Measurements from ENCODE around the gene CLMN. TPM values are rescaled to one million over a fixed set of nuclear protein-coding genes. Genes with fewer than 3 reads are reported as not detected.

The CLMN gene
- total and polyA plus RNA-seq, 9 of the 15 experiments (the other 6 are each of a cell fraction or from before 2014, with no cell fraction given), result 0.01 to 0.18 (median 0.07) TPM; not detected in 4

DNA sequence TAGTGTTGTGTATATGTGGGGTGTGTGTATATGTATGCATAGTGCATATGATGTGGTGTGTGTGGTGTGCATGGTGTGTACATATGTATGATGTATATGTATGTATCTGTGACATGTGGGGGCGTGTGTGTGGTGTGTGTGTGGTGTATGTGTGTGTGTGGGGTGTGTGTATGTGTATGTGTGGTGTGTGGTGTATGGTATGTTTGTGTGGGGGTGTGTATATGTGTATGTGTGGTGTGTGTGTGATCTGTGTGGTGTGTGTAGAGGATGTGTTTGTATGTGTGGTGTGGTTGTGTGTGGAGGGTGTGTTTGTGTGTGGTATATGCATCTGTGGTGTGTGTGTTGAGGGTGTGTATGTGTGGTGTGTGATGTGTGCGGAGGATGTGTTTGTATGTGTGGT, 61.6 kb downstream of the CLMN start:
- no peak for TF ChIP-seq MECOM (CRISPR knock-in tag; IDR thresholded peaks at IDR 0.05)
- no peak for TF ChIP-seq DNMT1 (IDR thresholded peaks at IDR 0.05)
- TF ChIP-seq JUNB (CRISPR knock-in tag; conservative IDR thresholded peaks at IDR 0.05), result no peak
- TF ChIP-seq ZNF644 (tag; IDR thresholded peaks at IDR 0.05; ENCODE audit: low read depth), result no peak
- no peak for TF ChIP-seq ZNF3 (CRISPR knock-in tag; IDR thresholded peaks at IDR 0.05)
- no peak for TF ChIP-seq NR2F6 (CRISPR knock-in tag; IDR thresholded peaks at IDR 0.05)
- no peak for TF ChIP-seq PHF20 (IDR thresholded peaks at IDR 0.05; ENCODE audit: partially characterized antibody)
- no peak for TF ChIP-seq HNRNPLL (IDR thresholded peaks at IDR 0.05; ENCODE audit: low read depth, low read length, poor library complexity, severe bottlenecking)
- TF ChIP-seq ZSCAN29 (IDR thresholded peaks at IDR 0.05), result no peak
- no peak for TF ChIP-seq MNT (conservative IDR thresholded peaks at IDR 0.05)
- no peak for TF ChIP-seq MTA3 (IDR thresholded peaks at IDR 0.05; ENCODE audit: borderline replicate concordance)
- no peak for TF ChIP-seq AFF4 (CRISPR knock-in tag; IDR thresholded peaks at IDR 0.05)
- TF ChIP-seq ZNF57 (CRISPR knock-in tag; IDR thresholded peaks at IDR 0.05), result no peak
- TF ChIP-seq, protein P1, sequence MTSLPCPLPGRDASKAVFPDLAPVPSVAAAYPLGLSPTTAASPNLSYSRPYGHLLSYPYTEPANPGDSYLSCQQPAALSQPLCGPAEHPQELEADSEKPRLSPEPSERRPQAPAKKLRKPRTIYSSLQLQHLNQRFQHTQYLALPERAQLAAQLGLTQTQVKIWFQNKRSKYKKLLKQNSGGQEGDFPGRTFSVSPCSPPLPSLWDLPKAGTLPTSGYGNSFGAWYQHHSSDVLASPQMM (CRISPR knock-in tag; IDR thresholded peaks at IDR 0.05), result no peak
- no peak for TF ChIP-seq TAF7 (tag; IDR thresholded peaks at IDR 0.05)
- TF ChIP-seq CCNT2 (IDR thresholded peaks at IDR 0.05; ENCODE audit: borderline replicate concordance, extremely low read depth, insufficient read length, low read depth, low read length), result no peak
- Histone ChIP-seq H3K36me3 (ENCODE audit: control insufficient read depth, insufficient read depth, low read length) (no peaks in the 10 kb centered on the region), H3K4me2 (ENCODE audit: insufficient read depth, low read length) (no peak overlapping the region), H3K27ac (ENCODE audit: extremely low read depth, low read depth, low read length) (no peak overlapping the region), H4K20me1 (replicated peaks; ENCODE audit: control insufficient read depth, insufficient read depth, low read length) (no peaks in the 10 kb centered on the region), H3K9ac (ENCODE audit: insufficient read depth in 1 of 2, low read depth in 2 of 2, low read length in 2 of 2) (no peak overlapping the region), H3K4me3 (no peak overlapping the region), H2AFZ (ENCODE audit: low read depth, low read length) (no peak overlapping the region), H3K27me3 (ENCODE audit: control insufficient read depth in 2 of 2, insufficient read depth in 2 of 2, low read length in 2 of 2) (peaks cover 2 to 33% of the 10 kb centered on the region in 2 experiments; a peak in 2 of 5 replicates), H3K4me1 (replicated peaks in 1 of 2; ENCODE audit: control insufficient read depth in 2 of 2, insufficient read depth in 2 of 2, low read length in 2 of 2) (no peaks in the 10 kb centered on the region), H3K9me3 (replicated peaks; ENCODE audit: control insufficient read depth, insufficient read depth, low read depth, low read length) (no peaks in the 10 kb centered on the region), H3K79me2 (ENCODE audit: control insufficient read depth, insufficient read depth, low read length) (no peaks in the 10 kb centered on the region), H3K9me1 (ENCODE audit: control insufficient read depth, insufficient read depth, low read length) (no peaks in the 10 kb centered on the region)
- FAIRE-seq, result no peak
- CTCF ChIA-PET (ENCODE audit: low intra/inter-chr PET ratio), result no interaction called here
- POLR2A ChIA-PET, result no interaction called here
- no peak for ATAC-seq
- intact Hi-C loops (cut with micrococcal nuclease), result no loop called here
- WGBS (ENCODE audit: insufficient coverage, low coverage, missing lambda C conversion rate), result 0% methylated on average over 1 of the region's 2 CpGs
- BruUV-seq (replicated peaks), result no TSS peak
- DNase-seq (ENCODE audit: extremely low read depth in 1 of 4, low spot score in 3 of 4), result no peak
- in situ Hi-C loops (cut with MboI), result no loop called here

Measured in K562 (cell line).